HL-60 (cell line): ENCODE data around the gene SNAPC4.

Experiments
- DNase-seq, 2 experiments: peaks; one replicate each; pipeline ENCODE4 v3.0.0-alpha.2; 2010 to 2020; ENCODE audit warnings: low read depth in 1 of 2, low spot score in 1 of 2
- H3K27ac ChIP-seq: fragments of 250-450 bp; sonication (Bioruptor Pico); replicated peaks from 2 replicates; pipeline ENCODE4 v1.5.1; 2020; ENCODE audit warnings: mild to moderate bottlenecking, moderate library complexity
- H3K27me3 ChIP-seq: fragments of 250-450 bp; sonication (Bioruptor Pico); 2 replicates; pipeline ENCODE4 v1.5.1; 2021; ENCODE audit warnings: mild to moderate bottlenecking, moderate library complexity; ENCODE audit not compliant: insufficient read depth, poor library complexity, severe bottlenecking
- H3K4me3 ChIP-seq: replicated peaks from 2 replicates; pipeline ENCODE4 v1.5.1; 2011; ENCODE audit warnings: mild to moderate bottlenecking, control low read depth, low read length; ENCODE audit not compliant: insufficient read depth
- GABPA ChIP-seq: IDR thresholded peaks from 2 replicates; pipeline ENCODE4 v1.6.1; 2012; ENCODE audit warnings: low read depth
- POLR2AphosphoS5 ChIP-seq: IDR thresholded peaks from 2 replicates; pipeline ENCODE4 v1.6.1; 2012; ENCODE audit warnings: low read depth
- SPI1 ChIP-seq: IDR thresholded peaks from 2 replicates; pipeline ENCODE4 v1.6.1; 2012; ENCODE audit warnings: low read depth, mild to moderate bottlenecking, borderline replicate concordance
- TF ChIP-seq, protein P1 (sequence below): IDR thresholded peaks from 2 replicates; pipeline ENCODE4 v1.6.1; 2012; ENCODE audit warnings: low read depth; ENCODE audit not compliant: insufficient replicate concordance
- TF ChIP-seq, protein P2 (sequence below): IDR thresholded peaks from one replicate; pipeline ENCODE4 v1.5.1; 2011; ENCODE audit warnings: low read length, control low read depth, inconsistent platforms; ENCODE audit not compliant: insufficient read depth

Gene SNAPC4

DNA sequence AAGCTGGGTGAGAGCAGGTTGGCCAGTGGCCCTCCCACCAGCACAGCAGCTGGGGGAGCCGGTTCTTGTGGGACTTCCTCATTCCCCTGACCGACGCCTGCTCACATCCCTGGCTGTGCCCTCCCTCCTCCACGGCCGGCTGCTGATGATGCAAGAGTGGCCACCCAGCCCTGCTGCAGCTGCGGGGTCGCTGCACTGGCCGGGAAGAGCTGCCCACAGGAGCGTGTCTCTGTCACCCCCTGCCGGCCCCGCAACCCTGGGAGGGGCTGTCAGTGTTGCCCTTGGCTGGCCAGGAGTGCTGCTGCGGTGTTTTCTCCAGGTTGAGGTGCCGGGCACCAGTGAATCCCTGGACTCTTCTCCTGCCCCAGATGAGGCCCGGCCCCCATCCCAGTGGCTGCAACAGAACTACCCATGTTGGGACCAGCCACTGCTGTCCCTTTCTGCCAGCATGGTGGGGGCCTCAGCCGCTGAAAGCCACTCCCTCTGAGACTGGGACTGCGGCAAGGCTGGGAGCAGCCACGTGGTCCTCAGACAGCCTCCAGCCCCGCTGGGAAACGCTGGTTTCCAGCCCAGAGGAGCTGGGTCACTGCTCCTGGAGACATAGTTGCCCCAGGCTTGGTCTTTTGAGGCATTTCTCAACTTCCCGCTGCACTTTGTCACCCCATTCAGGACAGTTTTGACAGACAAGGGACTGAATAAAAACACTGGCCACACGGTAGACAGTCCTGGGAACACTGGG is 27.2 kb downstream of the SNAPC4 start:
- peak; percentile 88 to 93 for DNase-seq
- peak overlapping the region; percentile 91 for H3K27ac ChIP-seq
- H3K27me3 ChIP-seq = no peaks in the 10 kb centered on the region
- peak overlapping the region; percentile 76 for H3K4me3 ChIP-seq
- peak; percentile 75 for TF ChIP-seq POLR2AphosphoS5
- TF ChIP-seq SPI1 = peak; percentile 96
- TF ChIP-seq, protein P1, sequence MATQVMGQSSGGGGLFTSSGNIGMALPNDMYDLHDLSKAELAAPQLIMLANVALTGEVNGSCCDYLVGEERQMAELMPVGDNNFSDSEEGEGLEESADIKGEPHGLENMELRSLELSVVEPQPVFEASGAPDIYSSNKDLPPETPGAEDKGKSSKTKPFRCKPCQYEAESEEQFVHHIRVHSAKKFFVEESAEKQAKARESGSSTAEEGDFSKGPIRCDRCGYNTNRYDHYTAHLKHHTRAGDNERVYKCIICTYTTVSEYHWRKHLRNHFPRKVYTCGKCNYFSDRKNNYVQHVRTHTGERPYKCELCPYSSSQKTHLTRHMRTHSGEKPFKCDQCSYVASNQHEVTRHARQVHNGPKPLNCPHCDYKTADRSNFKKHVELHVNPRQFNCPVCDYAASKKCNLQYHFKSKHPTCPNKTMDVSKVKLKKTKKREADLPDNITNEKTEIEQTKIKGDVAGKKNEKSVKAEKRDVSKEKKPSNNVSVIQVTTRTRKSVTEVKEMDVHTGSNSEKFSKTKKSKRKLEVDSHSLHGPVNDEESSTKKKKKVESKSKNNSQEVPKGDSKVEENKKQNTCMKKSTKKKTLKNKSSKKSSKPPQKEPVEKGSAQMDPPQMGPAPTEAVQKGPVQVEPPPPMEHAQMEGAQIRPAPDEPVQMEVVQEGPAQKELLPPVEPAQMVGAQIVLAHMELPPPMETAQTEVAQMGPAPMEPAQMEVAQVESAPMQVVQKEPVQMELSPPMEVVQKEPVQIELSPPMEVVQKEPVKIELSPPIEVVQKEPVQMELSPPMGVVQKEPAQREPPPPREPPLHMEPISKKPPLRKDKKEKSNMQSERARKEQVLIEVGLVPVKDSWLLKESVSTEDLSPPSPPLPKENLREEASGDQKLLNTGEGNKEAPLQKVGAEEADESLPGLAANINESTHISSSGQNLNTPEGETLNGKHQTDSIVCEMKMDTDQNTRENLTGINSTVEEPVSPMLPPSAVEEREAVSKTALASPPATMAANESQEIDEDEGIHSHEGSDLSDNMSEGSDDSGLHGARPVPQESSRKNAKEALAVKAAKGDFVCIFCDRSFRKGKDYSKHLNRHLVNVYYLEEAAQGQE = peak; percentile 13
- TF ChIP-seq, protein P2, sequence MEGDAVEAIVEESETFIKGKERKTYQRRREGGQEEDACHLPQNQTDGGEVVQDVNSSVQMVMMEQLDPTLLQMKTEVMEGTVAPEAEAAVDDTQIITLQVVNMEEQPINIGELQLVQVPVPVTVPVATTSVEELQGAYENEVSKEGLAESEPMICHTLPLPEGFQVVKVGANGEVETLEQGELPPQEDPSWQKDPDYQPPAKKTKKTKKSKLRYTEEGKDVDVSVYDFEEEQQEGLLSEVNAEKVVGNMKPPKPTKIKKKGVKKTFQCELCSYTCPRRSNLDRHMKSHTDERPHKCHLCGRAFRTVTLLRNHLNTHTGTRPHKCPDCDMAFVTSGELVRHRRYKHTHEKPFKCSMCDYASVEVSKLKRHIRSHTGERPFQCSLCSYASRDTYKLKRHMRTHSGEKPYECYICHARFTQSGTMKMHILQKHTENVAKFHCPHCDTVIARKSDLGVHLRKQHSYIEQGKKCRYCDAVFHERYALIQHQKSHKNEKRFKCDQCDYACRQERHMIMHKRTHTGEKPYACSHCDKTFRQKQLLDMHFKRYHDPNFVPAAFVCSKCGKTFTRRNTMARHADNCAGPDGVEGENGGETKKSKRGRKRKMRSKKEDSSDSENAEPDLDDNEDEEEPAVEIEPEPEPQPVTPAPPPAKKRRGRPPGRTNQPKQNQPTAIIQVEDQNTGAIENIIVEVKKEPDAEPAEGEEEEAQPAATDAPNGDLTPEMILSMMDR = no peak

DNA sequence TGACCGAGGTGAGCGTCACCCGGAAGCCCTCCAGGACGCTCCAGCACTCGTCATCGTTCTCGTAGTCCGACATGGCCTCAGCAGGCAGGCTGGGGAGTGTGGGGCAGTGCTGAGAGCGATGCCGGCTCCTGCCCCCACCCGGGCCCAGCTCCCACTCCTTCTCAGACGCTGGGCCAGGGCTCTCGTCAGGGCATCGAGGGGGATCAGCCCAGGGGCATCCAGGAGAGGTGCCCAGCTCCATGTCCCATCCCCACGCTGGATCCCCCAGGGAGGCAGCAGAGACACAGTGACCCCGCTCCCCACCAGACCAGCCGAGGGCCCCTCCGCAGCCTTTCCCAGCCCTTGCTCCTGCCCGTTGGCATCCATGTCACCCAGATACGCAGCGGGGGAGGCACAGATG is 28.0 kb downstream of the SNAPC4 start:
- Histone ChIP-seq H3K27ac (peak overlapping the region; percentile 91), H3K27me3 (no peaks in the 10 kb centered on the region), H3K4me3 (peak overlapping the region; percentile 76)
- DNase-seq = no peak
- no peak for TF ChIP-seq SPI1
- TF ChIP-seq, protein P1 = no peak
- TF ChIP-seq POLR2AphosphoS5 = no peak
- TF ChIP-seq, protein P2 = no peak
- TF ChIP-seq GABPA = no peak

DNA sequence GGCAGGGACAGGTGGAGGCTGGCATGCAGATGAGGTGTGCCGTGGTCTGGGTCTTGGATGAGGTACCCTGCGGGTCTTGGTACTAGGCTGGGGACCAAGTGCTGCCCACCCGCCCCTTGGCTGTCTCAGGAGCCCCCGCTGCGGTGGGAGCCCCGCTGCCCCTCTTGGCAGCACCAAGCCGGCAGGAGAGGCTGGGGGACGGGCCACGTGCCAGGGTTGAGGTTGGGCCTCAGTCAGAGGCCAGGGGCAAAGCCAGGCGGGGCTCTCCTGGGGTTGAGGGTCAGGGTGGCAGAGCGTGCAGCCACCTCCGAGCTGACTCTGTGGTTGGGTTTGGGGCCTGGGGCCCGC is 28.5 kb downstream of the SNAPC4 start:
- TF ChIP-seq, protein P2 = no peak
- TF ChIP-seq, protein P1 = no peak
- TF ChIP-seq GABPA (no peak), SPI1 (no peak), POLR2AphosphoS5 (no peak)
- H3K27me3 ChIP-seq = no peaks in the 10 kb centered on the region
- H3K27ac ChIP-seq = peak overlapping the region; percentile 91
- no peak for DNase-seq
- H3K4me3 ChIP-seq = no peak overlapping the region
